Panc1 (cell line): Measurements from ENCODE around the gene UBA52.

Source experiments
- POLR2AphosphoS5 ChIP-seq: IDR thresholded peaks from 2 replicates; pipeline ENCODE4 v1.6.1; 2012; ENCODE audit warnings: mild to moderate bottlenecking, low read depth, low read length, moderate library complexity
- SIN3A ChIP-seq: IDR thresholded peaks from 2 replicates; pipeline ENCODE4 v1.6.1; 2012; ENCODE audit warnings: low read depth, mild to moderate bottlenecking, low read length, moderate library complexity, borderline replicate concordance; ENCODE audit not compliant: insufficient read depth
- TF ChIP-seq, protein P1 (sequence below): fragments of 450-650 bp; IDR thresholded peaks from 2 replicates; pipeline ENCODE4 v1.5.1; 2017; ENCODE audit warnings: mild to moderate bottlenecking

DNA sequence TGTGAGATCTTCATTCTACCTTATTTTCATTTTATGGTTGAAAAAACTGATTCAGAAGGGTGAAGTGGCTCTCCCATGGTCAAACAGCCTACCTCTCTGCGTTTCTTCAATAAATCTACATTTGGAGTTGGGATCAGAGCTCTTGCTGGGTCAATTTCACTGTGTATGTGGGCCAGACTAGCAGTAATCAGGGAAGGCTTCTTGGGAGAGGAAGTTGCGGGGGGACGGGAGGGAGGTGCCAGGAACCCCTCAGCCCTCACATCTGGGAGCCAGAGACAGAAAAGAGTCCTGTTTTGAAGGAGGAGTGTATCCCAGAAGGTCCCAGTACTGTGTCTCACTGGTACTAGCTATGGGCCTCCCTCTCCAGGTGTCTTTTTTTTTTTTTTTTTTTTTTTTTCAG, 13.1 kb upstream of the UBA52 start:
- TF ChIP-seq, protein P1, sequence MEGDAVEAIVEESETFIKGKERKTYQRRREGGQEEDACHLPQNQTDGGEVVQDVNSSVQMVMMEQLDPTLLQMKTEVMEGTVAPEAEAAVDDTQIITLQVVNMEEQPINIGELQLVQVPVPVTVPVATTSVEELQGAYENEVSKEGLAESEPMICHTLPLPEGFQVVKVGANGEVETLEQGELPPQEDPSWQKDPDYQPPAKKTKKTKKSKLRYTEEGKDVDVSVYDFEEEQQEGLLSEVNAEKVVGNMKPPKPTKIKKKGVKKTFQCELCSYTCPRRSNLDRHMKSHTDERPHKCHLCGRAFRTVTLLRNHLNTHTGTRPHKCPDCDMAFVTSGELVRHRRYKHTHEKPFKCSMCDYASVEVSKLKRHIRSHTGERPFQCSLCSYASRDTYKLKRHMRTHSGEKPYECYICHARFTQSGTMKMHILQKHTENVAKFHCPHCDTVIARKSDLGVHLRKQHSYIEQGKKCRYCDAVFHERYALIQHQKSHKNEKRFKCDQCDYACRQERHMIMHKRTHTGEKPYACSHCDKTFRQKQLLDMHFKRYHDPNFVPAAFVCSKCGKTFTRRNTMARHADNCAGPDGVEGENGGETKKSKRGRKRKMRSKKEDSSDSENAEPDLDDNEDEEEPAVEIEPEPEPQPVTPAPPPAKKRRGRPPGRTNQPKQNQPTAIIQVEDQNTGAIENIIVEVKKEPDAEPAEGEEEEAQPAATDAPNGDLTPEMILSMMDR, result no peak
- TF ChIP-seq POLR2AphosphoS5 (no peak), SIN3A (no peak)
